Common myeloid progenitor, CD34-positive (primary cell): ENCODE measurements around the gene SUPT7L.

Experiments used
- CTCF ChIA-PET: fragments of 350-600 bp; sonication (Branson Sonifier 250); formaldehyde crosslinking; loops from one replicate; lab custom pipeline; 2021; ENCODE audit warnings: antibody characterized with exemption; lab: Charles Lee
- POLR2A ChIA-PET: fragments of 350-600 bp; sonication (Branson Sonifier 250); formaldehyde crosslinking; loops from one replicate; lab custom pipeline; 2021; ENCODE audit warnings: antibody characterized with exemption; lab: Charles Lee
- DNase-seq, 3 donors: peaks; one replicate each; pipeline versions ENCODE4 v3.0.0 to v3.0.0-alpha.2; 2013
- H3K27ac ChIP-seq, 2 experiments: 1 replicate in 1 of 2; 2 replicates in 1 of 2; pipeline ENCODE4 v1.7.0; 2013; ENCODE audit warnings: inconsistent platforms in 2 of 2, low read length in 2 of 2, mild to moderate bottlenecking in 2 of 2, low read depth in 1 of 2, moderate library complexity in 1 of 2; ENCODE audit not compliant: severe bottlenecking in 2 of 2, insufficient read depth in 1 of 2, poor library complexity in 1 of 2
- H3K27me3 ChIP-seq, 5 experiments: replicated peaks in 2 of 5; 1 replicate in 3 of 5; 2 replicates in 2 of 5; pipeline versions ENCODE4 v1.6.1 to v1.7.0; 2013; ENCODE audit warnings: low read length in 4 of 5, mild to moderate bottlenecking in 2 of 5, moderate library complexity in 2 of 5, inconsistent platforms in 1 of 5; ENCODE audit not compliant: insufficient read depth in 5 of 5, control insufficient read depth in 4 of 5
- H3K36me3 ChIP-seq, 4 experiments: 1 replicate in 2 of 4; 2 replicates in 2 of 4; pipeline versions ENCODE4 v1.6.1 to v1.7.0; 2013; ENCODE audit warnings: low read length in 3 of 4, control low read depth in 1 of 4, mild to moderate bottlenecking in 1 of 4; ENCODE audit not compliant: control insufficient read depth in 4 of 4, insufficient read depth in 4 of 4
- H3K4me1 ChIP-seq, 4 experiments: 1 replicate in 3 of 4; 2 replicates in 1 of 4; pipeline versions ENCODE4 v1.6.1 to v1.7.1; 2013; ENCODE audit warnings: low read length in 3 of 4, mild to moderate bottlenecking in 3 of 4, control low read depth in 1 of 4, inconsistent platforms in 1 of 4, moderate library complexity in 1 of 4; ENCODE audit not compliant: control insufficient read depth in 4 of 4, insufficient read depth in 4 of 4; ENCODE audit errors: control extremely low read depth in 1 of 4
- H3K4me3 ChIP-seq, 7 experiments: 1 replicate in 4 of 7; 2 replicates in 3 of 7; pipeline versions ENCODE4 v1.5.1 to v1.7.0; 2013; ENCODE audit warnings: mild to moderate bottlenecking in 7 of 7, low read length in 6 of 7, moderate library complexity in 6 of 7, inconsistent platforms in 2 of 7, low read depth in 2 of 7, control low read depth in 1 of 7; ENCODE audit not compliant: insufficient read depth in 4 of 7, control insufficient read depth in 1 of 7; ENCODE audit errors: extremely low read depth in 1 of 7
- H3K9me3 ChIP-seq, 5 experiments: 1 replicate in 4 of 5; 2 replicates in 1 of 5; pipeline versions ENCODE4 v1.6.1 to v1.7.1; 2013; ENCODE audit warnings: low read length in 4 of 5, mild to moderate bottlenecking in 2 of 5, inconsistent platforms in 1 of 5, low read depth in 1 of 5, moderate library complexity in 1 of 5; ENCODE audit not compliant: control insufficient read depth in 4 of 5, insufficient read depth in 2 of 5; ENCODE audit errors: control extremely low read depth in 1 of 5
- WGBS: methylation state at CpG from one replicate; pipeline ENCODE4 v1.1.5; 2013; ENCODE audit not compliant: insufficient coverage; 5-methylcytosine and 5-hydroxymethylcytosine counted together

The SUPT7L gene

DNA sequence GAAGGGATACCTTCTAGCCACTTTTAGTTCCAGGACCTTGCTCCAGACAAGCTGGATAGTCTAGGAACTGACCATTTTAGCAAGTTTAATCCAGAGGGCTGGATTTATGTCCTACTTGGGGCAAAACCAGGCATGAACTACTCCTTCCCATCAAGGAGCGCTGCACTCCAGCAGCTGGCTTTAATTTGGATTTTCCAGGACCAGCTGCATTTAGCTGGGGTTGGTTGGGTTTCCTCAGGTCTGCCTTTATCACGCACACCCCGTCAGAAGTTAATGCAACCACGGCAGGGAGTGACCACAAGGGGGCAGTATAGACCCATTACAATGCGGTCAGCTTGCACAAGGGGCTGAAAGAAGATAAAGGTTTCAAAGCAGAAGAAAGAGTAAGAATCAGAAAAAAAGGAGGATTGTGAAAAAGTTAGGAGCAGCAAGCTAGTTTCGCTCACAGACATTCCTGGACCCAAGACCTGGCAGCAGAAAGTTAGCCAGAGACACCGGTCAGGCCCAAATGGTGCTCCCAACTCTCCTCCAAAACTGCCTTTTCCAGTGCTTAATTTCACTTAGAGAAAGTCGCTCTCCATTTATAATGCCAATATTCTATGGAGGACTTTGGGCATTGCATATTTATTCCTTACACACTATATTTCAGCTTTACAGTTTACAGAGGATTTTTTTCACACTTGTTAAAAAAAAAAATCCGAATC lies 40.4 kb upstream of the SUPT7L start:
- peaks cover 0 to 7% (median 1%) of the 10 kb centered on the region in 4 experiments for H3K4me1 ChIP-seq
- peaks cover 0 to 2% (median 0%) of the 10 kb centered on the region in 5 experiments for H3K27me3 ChIP-seq
- DNase-seq, result peak; percentile 85 to 95 (median 90)
- no peaks in the 10 kb centered on the region for H3K36me3 ChIP-seq
- CTCF ChIA-PET, result interaction anchor here (0.8 to 2.5 kb wide), 22 partner anchors 9 to 802 kb away, joined by 3 to 14 read pairs (median 4); partner anchors contain the start of gene PLB1
- H3K27ac ChIP-seq, result no peak overlapping the region
- POLR2A ChIA-PET, result interaction anchor here (0.9 kb wide), 1 partner anchor 572 kb away, joined by 3 read pairs; no protein-coding TSS in a partner anchor
- H3K4me3 ChIP-seq, result no peak overlapping the region
- WGBS, result 4% methylated on average over 3 of the region's 9 CpGs
- H3K9me3 ChIP-seq, result no peaks in the 10 kb centered on the region

DNA sequence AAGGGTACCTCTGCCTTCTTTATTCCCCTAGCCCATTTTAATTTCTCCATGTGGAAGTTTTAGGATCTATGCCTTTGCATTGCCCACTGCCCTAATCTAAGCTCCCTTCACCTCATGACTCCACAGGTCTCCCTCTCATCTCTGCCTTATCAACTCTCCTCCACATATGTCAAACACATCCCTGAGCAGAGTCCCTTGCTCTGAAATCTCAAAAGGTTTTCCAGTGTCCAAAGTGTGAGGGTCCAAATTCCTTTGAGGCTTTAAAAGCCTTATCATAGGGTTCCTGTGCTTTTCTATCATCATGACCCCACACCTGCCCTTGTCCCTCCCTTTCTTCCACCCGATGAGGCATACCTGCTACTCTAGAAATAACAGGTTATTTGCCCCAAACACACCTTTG lies 38.9 kb upstream of the SUPT7L start:
- peaks cover 0 to 7% (median 1%) of the 10 kb centered on the region in 4 experiments for H3K4me1 ChIP-seq
- CTCF ChIA-PET, result no interaction called here
- no peaks in the 10 kb centered on the region for H3K9me3 ChIP-seq
- POLR2A ChIA-PET, result no interaction called here
- no peak overlapping the region for H3K27ac ChIP-seq
- no peak for DNase-seq
- H3K4me3 ChIP-seq, result no peak overlapping the region
- H3K36me3 ChIP-seq, result peaks cover 0 to 6% (median 4%) of the 10 kb centered on the region in 4 experiments
- 100% methylated on average over 1 of the region's 1 CpG for WGBS
- H3K27me3 ChIP-seq, result no peaks in the 10 kb centered on the region

DNA sequence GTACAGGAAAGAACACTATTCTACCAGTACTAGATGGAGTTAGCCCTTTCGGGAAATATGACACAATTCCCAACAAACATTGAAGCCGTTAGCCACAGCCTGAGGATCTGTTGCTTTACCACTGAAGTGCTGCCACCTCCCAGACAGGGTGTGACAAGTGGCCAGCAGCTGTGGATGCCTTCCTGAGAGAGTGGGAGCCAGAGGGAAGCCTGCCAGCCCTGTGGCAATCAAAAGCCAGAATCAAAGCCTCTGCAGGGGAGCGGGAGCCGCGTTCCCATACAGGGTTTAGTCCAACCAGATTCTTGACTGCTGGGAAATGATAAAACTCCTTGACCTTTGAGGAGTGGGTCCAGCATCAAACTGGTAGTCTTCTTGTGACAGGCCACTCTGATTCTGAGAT lies 38.3 kb upstream of the SUPT7L start:
- Histone ChIP-seq H3K4me1 (peaks cover 0 to 7% (median 1%) of the 10 kb centered on the region in 4 experiments), H3K9me3 (no peaks in the 10 kb centered on the region), H3K27ac (no peak overlapping the region), H3K27me3 (no peaks in the 10 kb centered on the region), H3K36me3 (peaks cover 0 to 7% (median 4%) of the 10 kb centered on the region in 4 experiments), H3K4me3 (no peak overlapping the region)
- ChIA-PET POLR2A (no interaction called here), CTCF (interaction anchor here (3.6 kb wide), 1 partner anchor 19 kb away, joined by 19 read pairs; no protein-coding TSS in a partner anchor)
- DNase-seq, result no peak
- WGBS, result 93% methylated on average over 2 of the region's 5 CpGs

DNA sequence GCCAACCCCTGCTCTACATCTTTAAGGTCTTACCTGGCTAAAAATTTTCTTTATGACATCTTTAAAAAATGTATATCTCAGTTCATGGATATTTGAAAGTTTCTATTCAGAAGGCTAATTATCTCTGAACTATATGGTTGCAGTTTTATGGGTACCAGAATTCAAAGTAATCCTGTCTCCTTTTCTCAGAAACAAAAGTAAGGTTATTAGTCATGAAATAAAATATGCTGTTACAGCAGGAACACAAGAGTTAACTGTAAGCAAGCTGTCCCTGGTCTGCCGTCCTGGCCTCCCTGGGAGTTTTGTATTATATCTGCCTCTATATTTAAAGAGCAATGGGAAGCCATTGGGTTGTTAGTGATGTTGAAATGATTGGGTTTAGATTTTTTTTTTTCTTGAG lies 34.2 kb upstream of the SUPT7L start:
- CTCF ChIA-PET, result interaction anchor here (1.1 kb wide), 1 partner anchor 8 kb away, joined by 3 read pairs; no protein-coding TSS in a partner anchor
- H3K4me1 ChIP-seq, result no peaks in the 10 kb centered on the region

DNA sequence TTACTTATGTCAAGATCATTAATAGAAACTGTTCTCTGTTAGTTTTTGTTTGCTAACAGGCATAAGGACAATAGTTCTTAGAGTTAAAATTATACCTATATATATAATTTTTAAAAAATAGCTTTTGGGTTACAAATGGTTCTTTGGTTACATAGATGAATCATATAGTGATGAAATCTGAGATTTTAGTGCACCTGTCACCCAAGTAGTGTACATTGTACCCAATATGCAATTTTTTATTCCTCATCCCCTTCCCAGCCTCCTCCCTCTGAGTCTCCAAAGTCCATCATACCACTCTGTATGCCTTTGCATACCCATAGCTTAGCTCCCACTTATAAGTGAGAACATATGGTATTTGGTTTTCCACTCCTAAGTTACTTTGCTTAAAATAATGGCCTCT lies 26.6 kb upstream of the SUPT7L start:
- H3K36me3 ChIP-seq, result peaks cover 29 to 45% (median 30%) of the 10 kb centered on the region in 4 experiments
- CTCF ChIA-PET, result interaction anchor here (1.0 to 2.3 kb wide), 5 partner anchors 8 to 21 kb away, joined by 3 to 15 read pairs (median 3); no protein-coding TSS in a partner anchor
- POLR2A ChIA-PET, result no interaction called here

More for the DNA sequence above, 34.2 kb upstream of the SUPT7L start:
- DNase-seq, result no peak
- H3K9me3 ChIP-seq, result no peaks in the 10 kb centered on the region
- POLR2A ChIA-PET, result no interaction called here
- 89% methylated on average over 1 of the region's 1 CpG for WGBS
- no peak overlapping the region for H3K4me3 ChIP-seq
- no peaks in the 10 kb centered on the region for H3K27me3 ChIP-seq
- H3K36me3 ChIP-seq, result peaks cover 17 to 30% (median 21%) of the 10 kb centered on the region in 4 experiments
- no peak overlapping the region for H3K27ac ChIP-seq

DNA sequence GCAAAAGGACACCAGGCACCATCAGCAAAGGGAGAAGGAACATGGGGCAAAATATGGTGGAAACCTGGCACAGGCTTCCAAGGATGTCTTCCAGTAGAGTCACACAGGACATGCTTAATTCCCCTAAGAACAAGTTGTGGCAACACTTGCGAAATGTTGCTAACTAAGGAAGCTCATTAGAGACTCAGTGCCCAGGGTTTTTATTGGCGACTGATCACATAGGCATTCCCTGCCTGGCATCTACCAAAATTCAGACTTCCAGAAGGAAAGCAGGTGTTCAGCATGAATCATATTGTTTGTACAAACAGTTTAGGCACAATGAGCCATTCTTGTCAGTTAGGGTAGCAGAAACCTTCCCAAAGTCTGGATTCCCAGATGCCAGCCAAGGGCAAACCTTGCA lies 26.0 kb upstream of the SUPT7L start:
- Histone ChIP-seq H3K4me3 (no peak overlapping the region), H3K9me3 (no peaks in the 10 kb centered on the region), H3K27me3 (no peaks in the 10 kb centered on the region), H3K4me1 (peaks cover 0 to 5% (median 0%) of the 10 kb centered on the region in 4 experiments), H3K36me3 (peaks cover 28 to 48% (median 30%) of the 10 kb centered on the region in 4 experiments), H3K27ac (no peak overlapping the region)
- CTCF ChIA-PET, result interaction anchor here (1.1 to 1.2 kb wide), 3 partner anchors 9 to 33 kb away, joined by 3 read pairs; no protein-coding TSS in a partner anchor
- WGBS, result 100% methylated on average over 2 of the region's 2 CpGs
- POLR2A ChIA-PET, result no interaction called here
- DNase-seq, result no peak

More for the DNA sequence above, 26.6 kb upstream of the SUPT7L start:
- Histone ChIP-seq H3K27me3 (no peaks in the 10 kb centered on the region), H3K4me3 (no peak overlapping the region), H3K9me3 (no peaks in the 10 kb centered on the region), H3K27ac (no peak overlapping the region), H3K4me1 (peaks cover 0 to 5% (median 0%) of the 10 kb centered on the region in 4 experiments)
- DNase-seq, result no peak

DNA sequence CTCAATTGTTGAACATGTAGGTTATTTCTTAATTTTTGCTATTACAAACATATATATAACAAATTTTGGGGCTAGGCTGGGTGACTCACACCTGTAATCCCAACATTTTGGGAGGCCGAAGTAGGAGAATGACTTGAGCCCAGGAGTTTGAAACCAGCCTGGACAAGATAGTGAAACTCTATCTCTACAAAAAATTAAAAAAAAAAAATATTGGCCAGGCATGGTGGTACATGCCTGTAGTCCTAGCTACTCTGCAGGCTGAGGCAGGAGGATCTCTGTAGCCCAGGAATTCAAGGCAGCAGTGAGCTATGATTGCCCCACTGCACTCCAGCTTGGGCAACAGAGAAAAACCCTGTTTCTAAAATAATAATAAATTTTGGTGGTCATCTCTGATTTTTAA lies 23.8 kb upstream of the SUPT7L start:
- H3K9me3 ChIP-seq, result no peaks in the 10 kb centered on the region
- no peak for DNase-seq
- WGBS, result 100% methylated on average over 1 of the region's 1 CpG
- CTCF ChIA-PET, result no interaction called here
- no peaks in the 10 kb centered on the region for H3K27me3 ChIP-seq
- H3K27ac ChIP-seq, result no peak overlapping the region
- peaks cover 0 to 5% (median 2%) of the 10 kb centered on the region in 4 experiments for H3K4me1 ChIP-seq
- POLR2A ChIA-PET, result interaction anchor here (0.6 kb wide), 1 partner anchor 11 kb away, joined by 4 read pairs; no protein-coding TSS in a partner anchor
- H3K36me3 ChIP-seq, result peaks cover 24 to 40% (median 30%) of the 10 kb centered on the region in 4 experiments
- no peak overlapping the region for H3K4me3 ChIP-seq
